Neutrophil (primary cell): ENCODE data around the gene ELK3.

Experiments
- H3K27ac ChIP-seq: fragments of 200-600 bp; sonication (generic); 2 replicates; pipeline ENCODE4 v1.5.1; 2016; ENCODE audit warnings: mild to moderate bottlenecking, moderate library complexity
- H3K27me3 ChIP-seq: fragments of 200-600 bp; sonication (generic); 2 replicates; pipeline ENCODE4 v1.6.0; 2016; ENCODE audit warnings: mild to moderate bottlenecking
- H3K36me3 ChIP-seq: fragments of 200-600 bp; sonication (generic); 2 replicates; pipeline ENCODE4 v1.5.1; 2017
- H3K4me1 ChIP-seq, 2 experiments: fragments of 200-600 bp in 1 of 2; sonication (generic) in 1 of 2; 1 replicate in 1 of 2; 2 replicates in 1 of 2; pipeline versions ENCODE4 v1.5.1 to v1.6.1; 2013 to 2016; ENCODE audit warnings: low read depth in 1 of 2, low read length in 1 of 2, mild to moderate bottlenecking in 1 of 2, moderate library complexity in 1 of 2; ENCODE audit not compliant: control insufficient read depth in 1 of 2, insufficient read depth in 1 of 2
- H3K4me3 ChIP-seq, 2 experiments: fragments of 200-600 bp in 1 of 2; sonication (generic) in 1 of 2; 1 replicate in 1 of 2; 2 replicates in 1 of 2; pipeline ENCODE4 v1.5.1; 2013 to 2016; ENCODE audit warnings: low read depth in 1 of 2, low read length in 1 of 2, mild to moderate bottlenecking in 1 of 2, moderate library complexity in 1 of 2
- H3K9me3 ChIP-seq: fragments of 200-600 bp; sonication (generic); 2 replicates; pipeline ENCODE4 v1.5.1; 2016
- CTCF ChIP-seq: fragments of 200-600 bp; sonication (generic); IDR thresholded peaks from 2 replicates; pipeline ENCODE4 v1.5.1; 2016; ENCODE audit warnings: antibody characterized with exemption

ELK3 gene

DNA sequence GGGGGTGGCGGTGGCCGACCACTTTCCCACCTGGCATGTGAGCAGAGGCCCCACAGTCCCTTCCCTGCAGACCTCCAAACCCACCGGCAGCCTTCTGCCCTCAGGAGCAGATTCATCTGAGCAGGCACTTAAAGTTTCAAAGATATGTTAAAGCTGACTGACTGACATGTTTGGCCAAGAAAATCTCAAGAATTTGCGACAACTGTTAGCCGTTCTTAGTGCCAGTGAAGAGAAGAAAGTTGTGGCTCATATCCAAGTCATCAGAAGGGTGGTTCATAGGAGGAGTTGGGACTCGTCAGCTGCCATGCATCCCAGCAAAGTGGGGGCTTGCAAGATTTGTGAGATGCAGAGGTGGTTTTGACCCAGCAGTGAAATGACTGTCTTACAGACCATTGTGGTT lies 27.2 kb downstream of the ELK3 start:
- Histone ChIP-seq H3K4me1 (peaks cover 11 to 28% of the 10 kb centered on the region in 2 experiments), H3K36me3 (no peaks in the 10 kb centered on the region), H3K27me3 (no peaks in the 10 kb centered on the region), H3K4me3 (no peak overlapping the region), H3K27ac (no peak overlapping the region), H3K9me3 (no peaks in the 10 kb centered on the region)
- TF ChIP-seq CTCF, result no peak

- H3K4me1 ChIP-seq, result peaks cover 11 to 29% of the 10 kb centered on the region in 2 experiments
- H3K36me3 ChIP-seq, result no peaks in the 10 kb centered on the region
- no peak for TF ChIP-seq CTCF
- H3K4me3 ChIP-seq, result no peak overlapping the region
- H3K9me3 ChIP-seq, result no peaks in the 10 kb centered on the region
- H3K27ac ChIP-seq, result no peak overlapping the region
- no peaks in the 10 kb centered on the region for H3K27me3 ChIP-seq
Observed at GRCh38 chr12:96223411-96224218, 29.4 kb downstream of the ELK3 start.

GRCh38 chr12:96224219-96224615 lies 30.0 kb downstream of the ELK3 start:
- Histone ChIP-seq H3K4me1 (peaks cover 11 to 29% of the 10 kb centered on the region in 2 experiments), H3K4me3 (no peak overlapping the region), H3K27me3 (no peaks in the 10 kb centered on the region), H3K9me3 (no peaks in the 10 kb centered on the region), H3K36me3 (no peaks in the 10 kb centered on the region), H3K27ac (no peak overlapping the region)
- TF ChIP-seq CTCF, result no peak

DNA sequence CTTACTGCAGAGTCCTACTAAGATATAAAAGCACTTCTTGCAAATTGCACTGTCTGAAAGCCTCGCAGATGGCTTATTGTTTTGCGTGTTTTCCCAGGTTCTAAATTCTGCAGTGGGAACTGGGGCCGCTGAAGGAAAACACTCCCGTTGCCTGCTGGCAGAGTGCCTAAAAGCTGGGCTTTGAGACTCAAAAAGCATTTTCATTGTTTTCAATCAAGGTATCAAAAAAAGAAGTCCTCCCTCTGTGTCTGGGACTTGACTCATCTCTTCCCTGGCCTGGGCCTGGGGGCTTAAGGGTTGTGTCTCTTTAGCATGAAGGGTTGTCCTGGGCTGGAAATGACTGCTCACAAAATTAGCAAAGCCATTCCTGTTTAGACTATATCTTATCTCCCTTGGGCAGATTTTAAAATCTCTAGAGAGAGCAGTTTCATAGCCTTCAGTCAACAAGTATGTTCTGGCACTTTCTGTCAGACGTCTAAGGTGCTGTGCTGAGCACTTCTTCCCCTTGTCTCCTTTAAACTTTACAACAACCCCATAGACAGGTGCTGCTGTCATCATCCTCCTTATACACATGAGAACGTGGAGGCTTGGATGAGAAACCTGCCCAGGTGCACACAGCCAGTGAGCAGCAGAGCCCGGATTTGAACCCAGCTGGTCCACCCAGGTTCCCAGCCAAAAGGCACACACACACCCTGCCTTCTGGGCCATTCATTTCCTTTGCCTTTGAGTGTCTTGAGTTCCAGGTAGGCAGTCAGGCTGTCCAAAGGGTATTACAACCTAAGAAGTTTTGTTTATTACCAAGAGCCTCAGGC lies 31.1 kb downstream of the ELK3 start:
- no peaks in the 10 kb centered on the region for H3K9me3 ChIP-seq
- peaks cover 11 to 29% of the 10 kb centered on the region in 2 experiments for H3K4me1 ChIP-seq
- H3K27ac ChIP-seq, result no peak overlapping the region
- no peak for TF ChIP-seq CTCF
- no peak overlapping the region for H3K4me3 ChIP-seq
- H3K27me3 ChIP-seq, result no peaks in the 10 kb centered on the region
- no peaks in the 10 kb centered on the region for H3K36me3 ChIP-seq

GRCh38 chr12:96225994-96226399 lies 31.8 kb downstream of the ELK3 start:
- no peak for TF ChIP-seq CTCF
- Histone ChIP-seq H3K9me3 (no peaks in the 10 kb centered on the region), H3K36me3 (no peaks in the 10 kb centered on the region), H3K27me3 (no peaks in the 10 kb centered on the region), H3K27ac (no peak overlapping the region), H3K4me1 (peaks cover 11 to 29% of the 10 kb centered on the region in 2 experiments), H3K4me3 (no peak overlapping the region)
